GM21381 (cell line): Measurements from ENCODE around the gene LRRC40.

ENCODE experiments used
- ATAC-seq: cut with Tn5 transposase; IDR thresholded peaks from one replicate; pipeline ENCODE4 v1.9.1; 2021; ENCODE audit warnings: mild to moderate bottlenecking, moderate library complexity; ENCODE audit not compliant: unreplicated experiment

The LRRC40 gene

GRCh38 chr1:70134148-70134547 is 71.2 kb downstream of the LRRC40 start:
- no peak for ATAC-seq

DNA sequence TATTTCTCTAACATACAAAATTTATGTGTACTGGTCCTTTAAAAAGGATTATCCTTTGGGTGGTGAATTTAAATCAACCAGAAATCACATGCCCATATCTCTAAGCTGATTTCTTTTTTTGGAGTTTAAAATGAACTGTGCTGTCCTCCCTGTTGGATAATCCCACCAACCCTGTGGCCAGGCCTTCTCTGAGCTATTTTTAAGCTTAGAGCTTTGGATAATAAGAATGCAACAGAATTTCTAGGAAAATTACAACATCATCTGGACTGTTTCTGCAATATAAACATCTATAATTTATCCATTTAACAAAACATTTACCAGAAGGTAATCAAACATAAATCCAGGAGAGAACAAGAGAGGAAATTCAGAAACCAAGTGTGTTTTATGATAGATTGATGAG is 88.3 kb downstream of the LRRC40 start:
- ATAC-seq, result no peak

GRCh38 chr1:70115315-70115714 is 90.1 kb downstream of the LRRC40 start:
- no peak for ATAC-seq

DNA sequence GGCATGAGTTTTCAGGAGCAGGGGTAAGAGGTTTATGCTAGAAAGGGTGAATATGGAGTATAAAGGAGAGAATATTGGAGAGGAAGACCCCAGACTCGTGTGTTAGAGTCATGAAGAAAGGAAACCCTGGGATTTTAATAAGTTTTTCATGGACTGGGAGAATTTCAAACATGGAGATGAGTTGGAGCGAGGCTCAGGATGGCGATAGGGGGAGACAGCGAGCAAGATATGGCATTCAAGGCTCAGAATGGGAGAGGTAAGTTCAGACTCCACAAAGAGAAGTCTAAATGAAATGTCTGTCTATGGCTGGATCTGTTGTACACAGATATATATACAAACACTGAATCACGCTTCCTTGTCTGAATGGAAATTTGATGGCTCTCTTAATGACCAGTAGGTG is 92.5 kb downstream of the LRRC40 start:
- ATAC-seq, result no peak

DNA sequence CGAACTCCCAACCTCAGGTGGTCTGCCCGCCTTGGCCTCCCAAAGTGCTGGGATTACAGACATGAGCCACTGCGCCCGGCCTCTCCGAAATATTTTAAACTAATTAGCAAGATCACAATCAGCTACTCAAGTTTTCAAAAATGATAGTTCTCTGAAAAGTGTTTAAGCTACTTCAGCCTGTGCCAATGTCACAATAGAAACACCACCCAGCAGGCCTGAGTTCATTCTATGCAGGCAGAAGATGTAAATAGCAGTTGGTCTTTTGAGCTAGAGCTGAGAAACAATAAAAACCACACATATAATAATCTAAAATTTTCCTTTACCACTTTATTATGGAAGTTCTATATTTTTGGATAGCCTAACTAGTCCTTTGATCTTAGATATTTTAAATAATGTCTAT is 96.1 kb downstream of the LRRC40 start:
- no peak for ATAC-seq

- no peak for ATAC-seq
Observed at GRCh38 chr1:70103770-70104169, 101.6 kb downstream of the LRRC40 start.

DNA sequence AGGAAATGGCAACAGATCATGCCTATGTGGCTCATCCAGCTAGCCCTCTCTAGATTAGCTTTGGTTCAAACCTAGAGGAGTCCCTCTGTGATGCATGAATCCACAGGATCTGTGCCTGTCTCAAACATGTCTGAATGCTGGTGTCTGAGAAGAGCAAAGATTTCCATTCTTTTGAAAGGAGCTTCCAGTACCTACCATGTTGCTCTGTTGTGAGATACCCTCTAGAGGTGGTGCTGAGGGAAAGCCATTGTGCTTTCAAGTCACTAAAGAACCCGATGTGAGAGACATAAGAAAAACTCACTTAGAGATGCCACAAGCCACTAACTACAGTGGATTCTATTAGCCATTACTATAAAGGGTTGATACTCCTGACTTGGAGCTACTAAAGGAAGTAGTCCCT is 103.6 kb downstream of the LRRC40 start:
- no peak for ATAC-seq

DNA sequence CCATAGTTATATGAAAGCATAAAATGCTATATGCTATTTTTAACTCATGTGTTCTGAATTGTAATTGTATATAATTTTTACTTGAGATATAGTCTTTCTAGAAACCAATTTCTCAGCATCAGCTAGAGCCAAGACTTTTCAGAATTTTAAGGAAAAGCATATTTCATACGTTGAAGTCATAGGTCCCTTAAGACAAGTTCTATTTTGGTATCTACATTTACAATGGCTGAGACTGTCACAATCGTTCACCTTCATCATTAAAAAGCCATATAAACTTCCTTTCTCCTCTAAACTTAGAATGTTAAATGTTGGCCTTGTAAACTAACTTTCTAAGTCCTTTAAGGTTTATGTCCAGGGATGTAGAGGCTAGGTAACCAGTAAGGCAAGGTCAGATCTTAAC is 104.1 kb downstream of the LRRC40 start:
- no peak for ATAC-seq
